NCI-H748 (cell line): ENCODE results near the gene ZNF608.

Experiments used
- DNase-seq: peaks from one replicate; lab custom pipeline; 2025; ENCODE audit not compliant: unreplicated experiment; lab: John Stamatoyannopoulos, UW

Gene ZNF608

GRCh38 chr5:124696898-124697297, 49.5 kb downstream of the ZNF608 start:
- no peak for DNase-seq
